Measurements from ENCODE around the gene OBP2A.
"Not testable (repeated sequence)": the region's sequence is repeated elsewhere in the genome, so short reads cannot be mapped to it uniquely, and the experiment has no call there.

The OBP2A gene

GRCh38 chr9:135528842-135529435 is 17.0 kb upstream of the OBP2A start:
- not testable (repeated sequence) for DNase-seq

GRCh38 chr9:135530146-135530545 is 15.8 kb upstream of the OBP2A start:
- no peak for DNase-seq

- no peak for DNase-seq
Measured at GRCh38 chr9:135531096-135531495, 14.8 kb upstream of the OBP2A start.

GRCh38 chr9:135533113-135533512 is 12.8 kb upstream of the OBP2A start:
- DNase-seq: no peak

GRCh38 chr9:135533674-135534073 is 12.3 kb upstream of the OBP2A start:
- no peak for DNase-seq

GRCh38 chr9:135534192-135534711 is 11.7 kb upstream of the OBP2A start:
- not testable (repeated sequence) for DNase-seq

- not testable (repeated sequence) for DNase-seq
Measured at GRCh38 chr9:135534826-135535225, 11.1 kb upstream of the OBP2A start.

- DNase-seq: not testable (repeated sequence)
Measured at GRCh38 chr9:135535631-135536030, 10.3 kb upstream of the OBP2A start.

GRCh38 chr9:135536216-135536615 is 9.7 kb upstream of the OBP2A start:
- DNase-seq: no peak

- not testable (repeated sequence) for DNase-seq
Measured at GRCh38 chr9:135543262-135543894, 2.5 kb upstream of the OBP2A start.

- no peak for DNase-seq
Measured at GRCh38 chr9:135544981-135545635, 818 bp upstream of the OBP2A start.

GRCh38 chr9:135546792-135547617 is 1.1 kb downstream of the OBP2A start:
- not testable (repeated sequence) for DNase-seq

GRCh38 chr9:135547756-135548736 is 2.1 kb downstream of the OBP2A start:
- DNase-seq: no peak

- DNase-seq: not testable (repeated sequence)
Measured at GRCh38 chr9:135549478-135550343, 3.8 kb downstream of the OBP2A start.

GRCh38 chr9:135550344-135550918 is 4.5 kb downstream of the OBP2A start:
- no peak for DNase-seq

- no peak for DNase-seq
Measured at GRCh38 chr9:135551031-135551430, 5.1 kb downstream of the OBP2A start.

- DNase-seq: no peak
Measured at GRCh38 chr9:135551456-135551855, 5.5 kb downstream of the OBP2A start.

- no peak for DNase-seq
Measured at GRCh38 chr9:135552021-135552697, 6.2 kb downstream of the OBP2A start.

- no peak for DNase-seq
Measured at GRCh38 chr9:135552698-135553171, 6.8 kb downstream of the OBP2A start.

- no peak for DNase-seq
Measured at GRCh38 chr9:135554718-135555117, 8.8 kb downstream of the OBP2A start.

Measured in NCI-H69 (cell line).